GM12864 (cell line): ENCODE data around the gene HDAC4.

Experiments
- DNase-seq: peaks from one replicate; pipeline ENCODE4 v3.0.0-alpha.2; 2011; ENCODE audit warnings: low read depth
- H3K4me3 ChIP-seq: 2 replicates; pipeline ENCODE4 v1.5.1; 2011; ENCODE audit warnings: mild to moderate bottlenecking, low read depth, low read length, control low read depth
- CTCF ChIP-seq: IDR thresholded peaks from 2 replicates; pipeline ENCODE4 v1.5.1; 2011; ENCODE audit warnings: low read depth, mild to moderate bottlenecking, moderate library complexity, low read length, control low read depth, inconsistent platforms; ENCODE audit errors: missing control alignments

HDAC4 gene

GRCh38 chr2:239001794-239002193, 399.0 kb downstream of the HDAC4 start:
- no peak for DNase-seq
- H3K4me3 ChIP-seq, result no peak overlapping the region

GRCh38 chr2:239000500-239001073, 400.2 kb downstream of the HDAC4 start:
- TF ChIP-seq CTCF, result no peak
- no peak for DNase-seq
- H3K4me3 ChIP-seq, result no peak overlapping the region

More at GRCh38 chr2:239001794-239002193, 399.0 kb downstream of the HDAC4 start:
- TF ChIP-seq CTCF, result no peak

- no peak for TF ChIP-seq CTCF
- no peak for DNase-seq
- no peak overlapping the region for H3K4me3 ChIP-seq
Measured at GRCh38 chr2:239000089-239000488, 400.7 kb downstream of the HDAC4 start.

GRCh38 chr2:238999291-238999741, 401.5 kb downstream of the HDAC4 start:
- TF ChIP-seq CTCF, result no peak
- no peak for DNase-seq
- no peak overlapping the region for H3K4me3 ChIP-seq

GRCh38 chr2:238998801-238999200, 402.0 kb downstream of the HDAC4 start:
- no peak overlapping the region for H3K4me3 ChIP-seq

More at GRCh38 chr2:238998801-238999200, 402.0 kb downstream of the HDAC4 start:
- no peak for TF ChIP-seq CTCF
- no peak for DNase-seq
